Activated T-cell treated with anti-CD3 and anti-CD28 coated beads, Interleukin-2, amount 50 U/mL, for 4 hours (primary cell): ENCODE results near the gene ACLY. TPM values are rescaled to one million over a fixed set of nuclear protein-coding genes. Genes with fewer than 3 reads are reported as not detected.

Experiments
- ATAC-seq, 2 donors: fragments of 200-7000 bp; cut with Tn5 transposase; one replicate each; pipeline ENCODE4 v1.10.0; 2021
- DNase-seq: peaks from one replicate; pipeline ENCODE4 v3.0.0-alpha.2; 2020
- H3K27me3 Mint-ChIP-seq: one replicate; pipeline ENCODE4 v1.8.0; 2021; ENCODE audit warnings: low read depth, mixed read lengths
- H3K36me3 Mint-ChIP-seq: one replicate; pipeline ENCODE4 v1.8.0; 2022; ENCODE audit warnings: mixed read lengths; ENCODE audit not compliant: insufficient read depth
- H3K4me1 Mint-ChIP-seq: one replicate; pipeline ENCODE4 v1.8.0; 2021; ENCODE audit warnings: low read depth, mixed read lengths
- H3K4me3 Mint-ChIP-seq: one replicate; pipeline ENCODE4 v1.8.0; 2021; ENCODE audit warnings: mild to moderate bottlenecking, moderate library complexity, mixed read lengths
- H3K9me3 Mint-ChIP-seq: one replicate; pipeline ENCODE4 v1.8.0; 2021; ENCODE audit warnings: mixed read lengths
- total RNA-seq, 3 donors: library from RNA; stranded (reverse); gene quantifications; one replicate each; pipeline ENCODE4 v1.2.1, GENCODE V29; 2021

Gene ACLY
- total RNA-seq, 3 donors from 2014 or later: 197 to 210 (median 198) TPM

DNA sequence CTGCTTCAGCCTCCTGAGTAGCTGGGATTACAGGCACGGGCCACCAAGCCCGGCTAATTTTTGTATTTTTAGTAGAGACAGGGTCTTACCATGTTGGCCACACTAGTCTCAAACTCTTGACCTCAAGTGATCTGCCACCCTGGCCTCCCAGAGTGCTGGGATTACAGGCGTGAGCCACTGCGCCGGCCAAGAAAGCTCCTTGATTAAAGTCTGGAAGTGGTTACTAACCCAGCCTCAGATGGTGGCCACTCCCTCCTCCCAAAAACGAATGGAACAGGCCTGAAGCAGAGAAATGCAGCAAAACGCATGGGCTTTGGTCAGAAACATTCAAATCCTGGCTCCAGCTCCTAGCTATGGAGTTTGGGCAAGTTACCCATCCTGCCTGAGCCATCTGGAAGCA lies 94.7 kb downstream of the ACLY start:
- H3K4me3 Mint-ChIP-seq: no peak overlapping the region
- H3K9me3 Mint-ChIP-seq: no peaks in the 10 kb centered on the region
- no peaks in the 10 kb centered on the region for H3K4me1 Mint-ChIP-seq
- no peak for ATAC-seq
- H3K36me3 Mint-ChIP-seq: peaks cover 2% of the 10 kb centered on the region
- H3K27me3 Mint-ChIP-seq: no peaks in the 10 kb centered on the region
- no peak for DNase-seq

DNA sequence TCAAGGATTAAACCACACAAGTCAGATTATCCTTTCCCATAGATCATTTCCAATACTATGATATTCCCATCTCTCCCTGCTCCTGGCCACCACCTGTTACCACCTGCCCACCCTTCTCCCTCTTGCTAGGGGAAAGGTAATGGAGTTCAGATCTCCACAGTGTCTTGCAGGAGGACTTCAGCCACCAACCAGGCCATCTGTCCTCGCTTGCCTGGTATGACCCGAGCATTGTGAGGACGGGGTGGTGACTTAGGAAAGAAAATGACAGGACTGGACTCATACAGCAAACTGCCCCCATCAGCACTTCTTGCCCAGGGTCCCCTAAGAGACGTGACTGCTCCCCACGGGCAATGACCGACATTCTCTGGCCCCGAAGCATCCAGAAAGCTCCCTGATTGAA lies 95.2 kb downstream of the ACLY start:
- no peaks in the 10 kb centered on the region for H3K4me1 Mint-ChIP-seq
- no peak overlapping the region for H3K4me3 Mint-ChIP-seq
- H3K36me3 Mint-ChIP-seq: no peaks in the 10 kb centered on the region
- DNase-seq (no peak), ATAC-seq (no peak)
- H3K9me3 Mint-ChIP-seq: no peaks in the 10 kb centered on the region
- no peaks in the 10 kb centered on the region for H3K27me3 Mint-ChIP-seq

GRCh38 chr17:41823141-41823524 lies 95.6 kb downstream of the ACLY start:
- no peaks in the 10 kb centered on the region for H3K4me1 Mint-ChIP-seq
- H3K9me3 Mint-ChIP-seq: no peaks in the 10 kb centered on the region
- ATAC-seq (no peak), DNase-seq (no peak)
- H3K36me3 Mint-ChIP-seq: no peaks in the 10 kb centered on the region
- H3K4me3 Mint-ChIP-seq: no peak overlapping the region
- H3K27me3 Mint-ChIP-seq: no peaks in the 10 kb centered on the region

- H3K9me3 Mint-ChIP-seq: no peaks in the 10 kb centered on the region
- H3K4me1 Mint-ChIP-seq: no peaks in the 10 kb centered on the region
- ATAC-seq (no peak), DNase-seq (no peak)
- no peaks in the 10 kb centered on the region for H3K36me3 Mint-ChIP-seq
- no peak overlapping the region for H3K4me3 Mint-ChIP-seq
- H3K27me3 Mint-ChIP-seq: no peaks in the 10 kb centered on the region
These were observed 96.3 kb downstream of the ACLY start for GRCh38 chr17:41822216-41823140.

GRCh38 chr17:41821776-41822175 lies 97.0 kb downstream of the ACLY start:
- no peak overlapping the region for H3K4me3 Mint-ChIP-seq
- no peak for ATAC-seq
- no peak for DNase-seq
- no peaks in the 10 kb centered on the region for H3K4me1 Mint-ChIP-seq
- H3K27me3 Mint-ChIP-seq: no peaks in the 10 kb centered on the region
- H3K36me3 Mint-ChIP-seq: no peaks in the 10 kb centered on the region
- H3K9me3 Mint-ChIP-seq: no peaks in the 10 kb centered on the region

- ATAC-seq (no peak), DNase-seq (no peak)
- H3K4me1 Mint-ChIP-seq: peaks cover 2% of the 10 kb centered on the region
- H3K4me3 Mint-ChIP-seq: no peak overlapping the region
- H3K9me3 Mint-ChIP-seq: no peaks in the 10 kb centered on the region
- H3K27me3 Mint-ChIP-seq: peaks cover 2% of the 10 kb centered on the region
- no peaks in the 10 kb centered on the region for H3K36me3 Mint-ChIP-seq
These were observed 100.7 kb downstream of the ACLY start for GRCh38 chr17:41818024-41818423.

Other genes with a start within 250 kb of the ACLY start
- 1,000 to 10,000 TPM; 1,373 to 1,742 (median 1,506) TPM for gene EIF1, start 230.1 kb downstream of the ACLY start, total RNA-seq
- not detected for gene GAST, start 206.6 kb downstream of the ACLY start, total RNA-seq
- under 1 TPM in 1 of 3 donors, not detected in 2; 0.18 TPM for gene HAP1, start 184.3 kb downstream of the ACLY start, total RNA-seq
- under 1 TPM; 0.86 to 0.98 (median 0.92) TPM for gene JUP, start 132.2 kb downstream of the ACLY start, total RNA-seq
- 1 to 10 TPM; 2.0 to 3.6 (median 2.5) TPM for gene P3H4, start 107.0 kb downstream of the ACLY start, total RNA-seq
- 1 to 10 TPM in 1 of 3 donors, under 1 TPM in 2; 0.68 to 1.2 (median 0.76) TPM for gene FKBP10, start 105.9 kb downstream of the ACLY start, total RNA-seq
- gene NT5C3B, start 82.7 kb downstream of the ACLY start, total RNA-seq: 10 to 100 TPM; 29.7 to 53.6 (median 41.9) TPM
- not detected for gene KLHL10, start 81.1 kb downstream of the ACLY start, total RNA-seq
- gene KLHL11, start 53.5 kb downstream of the ACLY start, total RNA-seq: 10 to 100 TPM; 27.7 to 31.2 (median 30.3) TPM
- gene ODAD4, start 11.7 kb upstream of the ACLY start, total RNA-seq: under 1 TPM; 0.26 to 0.91 (median 0.79) TPM
- gene CNP, start 47.8 kb upstream of the ACLY start, total RNA-seq: 10 to 100 TPM; 70.0 to 80.0 (median 78.3) TPM
- 100 to 1,000 TPM; 144 to 154 (median 147) TPM for gene DNAJC7, start 98.5 kb upstream of the ACLY start, total RNA-seq
- gene NKIRAS2, start 101.1 kb upstream of the ACLY start, total RNA-seq: 10 to 100 TPM; 33.4 to 35.8 (median 34.2) TPM
- under 1 TPM in 2 of 3 donors, not detected in 1; 0.08 to 0.13 TPM for gene C17orf113, start 131.7 kb upstream of the ACLY start, total RNA-seq
- gene ZNF385C, start 179.5 kb upstream of the ACLY start, total RNA-seq: under 1 TPM in 2 of 3 donors, not detected in 1; 0.29 to 0.43 TPM
- 1 to 10 TPM; 2.0 to 8.4 (median 6.9) TPM for gene DHX58, start 193.8 kb upstream of the ACLY start, total RNA-seq
- 10 to 100 TPM; 70.1 to 92.5 (median 82.4) TPM for gene KAT2A, start 202.4 kb upstream of the ACLY start, total RNA-seq
- gene HSPB9, start 203.9 kb upstream of the ACLY start, total RNA-seq: under 1 TPM in 1 of 3 donors, not detected in 2; 0.10 TPM
- 10 to 100 TPM; 76.5 to 81.0 (median 79.1) TPM for gene RAB5C, start 236.0 kb upstream of the ACLY start, total RNA-seq